Thyroid gland (tissue), 4 donors: Measurements from ENCODE around the gene CDC42EP4. TPM values are rescaled to one million over a fixed set of nuclear protein-coding genes. Genes with fewer than 3 reads are reported as not detected.

ENCODE experiments used
- DNase-seq, 2 donors: peaks; one replicate each; pipeline ENCODE4 v3.0.0-alpha.2; 2019
- H3K27ac ChIP-seq, 3 donors: fragments of 200-600 bp; sonication (generic); 1 replicate in 2 of 3; 2 replicates in 1 of 3; pipeline ENCODE4 v1.5.1; 2016 to 2019; ENCODE audit warnings: mild to moderate bottlenecking in 1 of 3, moderate library complexity in 1 of 3
- H3K27me3 ChIP-seq: fragments of 200-600 bp; sonication (generic); one replicate; pipeline ENCODE4 v1.5.1; 2019
- H3K36me3 ChIP-seq, 2 donors: fragments of 200-600 bp; sonication (generic); one replicate each; pipeline ENCODE4 v1.5.1; 2016 to 2019
- H3K4me1 ChIP-seq, 2 donors: fragments of 200-600 bp; sonication (generic); one replicate each; pipeline ENCODE4 v1.5.1; 2017 to 2019
- H3K4me3 ChIP-seq, 3 donors: fragments of 200-600 bp; sonication (generic); replicated peaks in 1 of 3; 1 replicate in 2 of 3; 2 replicates in 1 of 3; pipeline ENCODE4 v1.5.1; 2016; ENCODE audit warnings: mild to moderate bottlenecking in 1 of 3
- H3K9me3 ChIP-seq: fragments of 200-600 bp; sonication (generic); one replicate; pipeline ENCODE4 v1.5.1; 2017
- POLR2A ChIP-seq, 2 donors: fragments of 450-650 bp; IDR thresholded peaks; one replicate each; pipeline ENCODE4 v1.6.1; 2017; ENCODE audit warnings: antibody characterized with exemption in 2 of 2, mild to moderate bottlenecking in 2 of 2, moderate library complexity in 1 of 2
- WGBS, 2 donors: methylation state at CpG; one replicate each; pipeline ENCODE4 v1.1.5; 2017; 5-methylcytosine and 5-hydroxymethylcytosine counted together
- intact Hi-C: fragments of 100-400 bp; cut with DNase I; formaldehyde crosslinking; loops from one replicate; pipeline ENCODE4 v1.15.1; 2023
- total RNA-seq, 4 donors: library from RNA; depleted of rRNA; stranded (reverse); fragments of >200 nt; gene quantifications; one replicate each; pipeline ENCODE4 v1.2.3, GENCODE V29; 2016
- TF ChIP-seq, protein P1 (sequence below), 6 experiments: fragments of 200-600 bp in 3 of 6; fragments of 450-650 bp in 3 of 6; sonication (generic) in 3 of 6; IDR thresholded peaks; one replicate each; pipeline ENCODE4 v1.5.1; 2016 to 2019; ENCODE audit warnings: antibody characterized with exemption in 6 of 6, mild to moderate bottlenecking in 2 of 6, inconsistent platforms in 1 of 6, moderate library complexity in 1 of 6

CDC42EP4 gene
- total RNA-seq, 4 donors from 2014 or later = 68.7 to 172 (median 97.3) TPM

DNA sequence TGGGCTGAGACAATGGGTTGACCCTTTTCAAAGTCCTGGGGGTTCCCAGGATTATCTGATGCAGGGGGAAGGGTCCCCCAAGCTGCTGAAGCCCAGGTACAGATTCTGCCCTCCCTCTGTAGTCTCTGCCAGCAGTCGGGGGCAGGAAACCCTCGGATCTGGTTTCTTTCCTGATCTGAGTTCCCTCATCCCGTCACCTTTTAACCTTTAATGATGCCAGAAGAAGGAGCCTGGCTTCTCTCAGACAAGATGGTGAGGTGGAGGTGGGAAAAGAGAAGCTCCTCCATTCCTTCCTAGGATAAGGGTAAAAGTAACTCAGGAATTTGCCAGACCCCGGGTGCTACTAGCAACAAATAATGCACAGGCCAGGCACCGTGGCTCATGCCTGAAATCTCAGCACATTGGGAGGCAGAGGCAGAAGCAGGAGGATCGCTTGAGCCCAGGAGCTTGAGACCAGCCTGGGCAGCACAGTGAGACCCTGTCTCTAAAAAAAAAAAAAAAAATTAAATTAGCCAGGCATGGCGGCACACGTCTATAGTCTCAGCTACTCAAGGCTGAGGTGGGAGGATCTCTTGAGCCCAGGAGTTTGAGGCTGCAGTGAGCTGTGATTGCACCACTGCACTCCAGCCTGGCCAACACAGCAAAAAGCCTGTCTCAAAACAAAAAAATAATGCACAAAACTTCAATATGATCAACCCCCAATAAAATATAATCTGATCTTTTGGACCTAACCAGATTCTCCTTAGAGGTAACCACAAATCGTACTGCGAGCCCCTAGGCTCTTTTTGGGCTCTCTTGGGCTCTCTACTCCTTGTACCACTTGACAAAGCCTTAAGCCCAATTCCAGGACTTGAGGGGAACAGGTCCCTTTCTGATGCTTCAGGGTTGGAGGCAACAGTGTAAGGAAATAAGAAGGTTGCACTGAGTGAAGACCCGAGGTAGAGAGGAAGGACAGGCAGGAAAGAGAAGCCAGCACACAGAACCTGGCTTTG lies 5.7 kb downstream of the CDC42EP4 start:
- Histone ChIP-seq H3K4me3 (no peak overlapping the region), H3K4me1 (peaks cover 73 to 84% of the 10 kb centered on the region in 2 donors), H3K27me3 (no peaks in the 10 kb centered on the region), H3K36me3 (no peaks in the 10 kb centered on the region), H3K9me3 (no peaks in the 10 kb centered on the region), H3K27ac (peak overlapping the region; percentile 96 to 100 (median 96))
- 53 to 64% methylated on average over 11 of the region's 11 CpGs for WGBS, 2 donors
- intact Hi-C loops = no loop called here
- DNase-seq = peak; percentile 19 to 20
- TF ChIP-seq, protein P1, sequence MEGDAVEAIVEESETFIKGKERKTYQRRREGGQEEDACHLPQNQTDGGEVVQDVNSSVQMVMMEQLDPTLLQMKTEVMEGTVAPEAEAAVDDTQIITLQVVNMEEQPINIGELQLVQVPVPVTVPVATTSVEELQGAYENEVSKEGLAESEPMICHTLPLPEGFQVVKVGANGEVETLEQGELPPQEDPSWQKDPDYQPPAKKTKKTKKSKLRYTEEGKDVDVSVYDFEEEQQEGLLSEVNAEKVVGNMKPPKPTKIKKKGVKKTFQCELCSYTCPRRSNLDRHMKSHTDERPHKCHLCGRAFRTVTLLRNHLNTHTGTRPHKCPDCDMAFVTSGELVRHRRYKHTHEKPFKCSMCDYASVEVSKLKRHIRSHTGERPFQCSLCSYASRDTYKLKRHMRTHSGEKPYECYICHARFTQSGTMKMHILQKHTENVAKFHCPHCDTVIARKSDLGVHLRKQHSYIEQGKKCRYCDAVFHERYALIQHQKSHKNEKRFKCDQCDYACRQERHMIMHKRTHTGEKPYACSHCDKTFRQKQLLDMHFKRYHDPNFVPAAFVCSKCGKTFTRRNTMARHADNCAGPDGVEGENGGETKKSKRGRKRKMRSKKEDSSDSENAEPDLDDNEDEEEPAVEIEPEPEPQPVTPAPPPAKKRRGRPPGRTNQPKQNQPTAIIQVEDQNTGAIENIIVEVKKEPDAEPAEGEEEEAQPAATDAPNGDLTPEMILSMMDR (IDR thresholded peaks at IDR 0.05) = no peak
- TF ChIP-seq POLR2A (IDR thresholded peaks at IDR 0.05) = no peak

DNA sequence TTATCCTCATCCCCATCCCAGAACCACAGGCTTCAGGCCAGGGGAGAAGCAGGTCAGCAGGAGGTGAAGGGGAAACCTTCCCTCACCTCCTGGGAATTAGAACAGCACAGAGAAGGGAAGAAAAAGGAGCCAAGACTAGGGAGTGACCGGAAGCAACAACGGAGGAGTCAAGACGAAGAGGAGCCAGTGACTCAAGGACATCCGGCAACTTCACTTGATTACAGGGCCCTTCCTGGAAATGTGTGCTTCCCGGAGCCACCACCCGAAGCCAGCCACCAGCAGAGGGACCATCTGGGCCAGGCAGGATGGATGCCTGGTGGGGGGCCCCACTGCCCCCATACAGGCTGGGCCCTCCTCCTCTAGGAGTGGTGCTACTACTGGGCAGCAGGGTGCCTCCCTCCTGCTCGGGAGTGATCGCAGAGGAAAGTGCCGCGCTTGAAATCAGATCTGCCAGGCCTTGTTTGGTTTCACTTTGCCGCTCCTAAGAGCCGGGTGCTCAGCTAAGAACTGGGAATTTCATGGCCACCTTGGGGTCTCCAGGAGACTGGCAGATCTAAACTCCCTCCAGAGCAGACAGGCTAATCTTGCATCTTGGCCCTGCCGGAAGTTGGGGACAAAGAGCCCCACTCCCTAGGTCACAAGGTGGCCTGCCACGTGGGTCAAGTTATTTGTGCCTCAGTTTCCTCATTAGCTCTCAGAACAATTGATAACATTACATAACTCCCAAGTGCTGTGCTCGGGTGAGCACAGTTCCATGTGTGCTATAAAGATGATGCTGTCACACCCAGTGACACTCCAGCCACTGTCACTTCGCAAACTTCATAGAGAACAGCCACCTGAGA lies 6.6 kb downstream of the CDC42EP4 start:
- Histone ChIP-seq H3K27ac (peak overlapping the region; percentile 96 to 100 (median 96)), H3K9me3 (no peaks in the 10 kb centered on the region), H3K27me3 (no peaks in the 10 kb centered on the region), H3K36me3 (no peaks in the 10 kb centered on the region), H3K4me1 (peaks cover 78 to 90% of the 10 kb centered on the region in 2 donors), H3K4me3 (peak overlapping the region in 1 of 3 donors; percentile 18)
- TF ChIP-seq, protein P1 (IDR thresholded peaks at IDR 0.05) = peak in 4 of 6 experiments; percentile 6 to 36 (median 26)
- TF ChIP-seq POLR2A (IDR thresholded peaks at IDR 0.05) = peak in 1 of 2 donors; percentile 44
- intact Hi-C loops = no loop called here
- WGBS, 2 donors = 12 to 14% methylated on average over 11 to 16 of the region's 16 CpGs
- DNase-seq = peak; percentile 61 to 66

DNA sequence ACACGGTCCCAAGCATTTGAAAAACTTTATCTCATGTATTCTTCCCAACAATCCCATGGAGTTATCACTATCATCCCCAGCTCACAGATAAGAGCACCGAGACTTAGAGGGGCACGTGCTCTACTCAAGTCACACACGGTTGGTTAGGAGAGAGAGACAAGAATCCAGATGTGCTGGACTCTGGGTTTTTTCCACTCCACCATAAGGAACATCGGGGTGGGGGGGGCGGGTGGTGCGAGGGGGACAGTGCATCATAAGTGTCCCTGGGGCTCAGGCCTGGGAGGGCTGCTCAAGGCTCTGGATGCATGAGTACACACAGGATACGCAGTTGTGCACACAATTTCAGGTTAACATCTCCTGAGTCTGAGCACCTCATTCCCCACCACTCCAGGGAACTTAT lies 7.4 kb downstream of the CDC42EP4 start:
- Histone ChIP-seq H3K9me3 (no peaks in the 10 kb centered on the region), H3K27ac (peak overlapping the region; percentile 96 to 100 (median 96)), H3K4me3 (no peak overlapping the region), H3K36me3 (no peaks in the 10 kb centered on the region), H3K27me3 (no peaks in the 10 kb centered on the region), H3K4me1 (peaks cover 78 to 93% of the 10 kb centered on the region in 2 donors)
- 12 to 38% methylated on average over 7 to 8 of the region's 8 CpGs for WGBS, 2 donors
- intact Hi-C loops = no loop called here
- TF ChIP-seq, protein P1 (IDR thresholded peaks at IDR 0.05) = no peak
- TF ChIP-seq POLR2A (IDR thresholded peaks at IDR 0.05) = no peak
- DNase-seq = peak in 1 of 2 donors; percentile 24

DNA sequence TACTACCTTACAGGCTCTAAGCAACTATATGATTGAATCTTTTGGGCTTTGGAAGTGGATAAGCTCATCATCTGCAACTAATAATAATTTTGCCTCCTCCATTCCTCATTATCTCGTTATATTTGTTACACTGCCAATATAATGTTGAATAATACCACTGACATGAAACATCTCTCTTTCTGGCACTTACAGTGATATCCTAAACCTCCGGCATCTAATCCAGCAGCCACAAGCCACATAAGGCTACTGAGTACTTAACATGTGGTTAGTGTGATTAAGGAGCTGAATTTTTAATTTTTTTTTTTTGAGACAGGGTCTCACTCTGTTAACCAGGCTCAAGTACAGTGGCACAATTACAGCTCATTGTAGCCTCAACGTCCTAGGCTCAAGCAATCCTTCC lies 9.6 kb downstream of the CDC42EP4 start:
- H3K9me3 ChIP-seq = no peaks in the 10 kb centered on the region
- TF ChIP-seq, protein P1 (IDR thresholded peaks at IDR 0.05) = no peak
- no peak for TF ChIP-seq POLR2A (IDR thresholded peaks at IDR 0.05)
- intact Hi-C loops = no loop called here
- no peak for DNase-seq
- no peaks in the 10 kb centered on the region for H3K27me3 ChIP-seq
- 80% methylated on average over 3 of the region's 3 CpGs for WGBS, 2 donors
- H3K27ac ChIP-seq = peak overlapping the region in 2 of 3 donors; percentile 25 to 67
- no peak overlapping the region for H3K4me3 ChIP-seq
- H3K4me1 ChIP-seq = peaks cover 75 to 93% of the 10 kb centered on the region in 2 donors
- H3K36me3 ChIP-seq = no peaks in the 10 kb centered on the region
